ENCODE data around the gene WTAP.
"Not testable (repeated sequence)": the region's sequence is repeated elsewhere in the genome, so short reads cannot be mapped to it uniquely, and the experiment has no call there.

The WTAP gene

DNA sequence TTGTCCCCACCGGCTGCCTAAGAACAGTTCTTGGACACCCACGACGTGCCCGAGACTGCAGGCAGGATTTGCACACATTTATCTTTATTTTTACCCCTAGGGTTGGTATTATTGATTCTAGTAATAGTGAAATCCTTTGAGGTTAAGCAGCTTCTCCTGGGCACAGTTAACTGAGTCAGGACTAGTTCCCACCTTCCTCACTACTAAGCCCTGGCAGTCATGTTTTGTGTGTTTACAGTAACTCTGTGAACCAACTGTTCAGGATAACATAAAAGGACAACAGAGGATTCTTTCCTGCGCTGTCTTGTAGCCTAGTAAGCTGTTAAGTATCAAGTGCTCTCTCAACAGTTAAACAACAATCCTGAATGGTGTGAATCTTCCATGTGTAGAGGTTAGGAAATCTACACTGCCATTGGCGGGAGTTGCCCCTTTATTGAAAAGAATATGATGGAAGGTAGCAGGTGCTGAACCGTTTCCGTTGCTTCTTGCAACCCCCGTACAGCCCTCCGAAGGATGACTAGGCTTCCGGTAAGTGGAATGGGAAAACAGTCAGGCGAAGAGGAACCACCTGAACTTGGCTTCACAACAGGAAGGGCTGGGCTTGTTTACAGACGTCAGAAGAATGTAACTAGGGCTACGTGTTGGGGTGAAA, 33.3 kb upstream of the WTAP start:
- DNase-seq (ENCODE audit: low spot score): peak; percentile 52

DNA sequence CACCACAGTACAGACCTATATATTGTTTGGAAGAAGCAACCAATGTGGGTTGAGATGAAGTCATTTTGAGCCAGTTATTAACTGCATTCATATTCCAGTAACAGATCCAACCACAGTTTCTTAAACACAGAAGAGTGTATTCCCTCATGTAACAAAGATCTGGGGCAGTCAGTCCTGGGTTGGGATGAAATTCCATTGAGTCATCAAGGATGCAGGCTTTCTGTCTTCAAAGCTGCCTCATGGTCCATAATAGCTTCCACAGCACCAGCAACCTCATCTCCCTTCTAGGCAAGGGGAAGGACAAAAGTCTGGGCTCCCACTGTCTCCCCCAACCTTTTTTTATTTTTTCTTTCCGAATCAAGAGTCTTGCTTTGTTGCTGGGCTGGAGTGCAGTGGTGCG, 31.3 kb upstream of the WTAP start:
- DNase-seq (ENCODE audit: low spot score): no peak

DNA sequence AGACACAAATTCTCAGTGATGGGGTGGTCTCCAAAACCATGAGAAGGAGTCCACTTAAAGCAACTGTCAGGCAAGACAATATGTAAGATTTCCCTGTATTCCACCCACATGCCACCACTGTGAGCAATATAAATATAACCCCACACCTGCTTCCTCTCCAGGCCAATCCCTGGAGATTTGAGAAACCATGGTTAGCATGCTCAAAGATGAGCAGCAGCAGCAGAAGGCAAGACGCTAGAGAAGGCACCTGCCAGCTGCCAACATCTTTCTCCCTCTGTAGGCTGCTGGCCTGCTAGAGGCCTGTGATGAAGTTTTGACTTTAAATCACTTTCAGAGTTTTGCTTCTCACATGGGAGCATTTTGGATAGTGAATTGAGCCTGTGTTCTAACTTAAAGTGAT, 26.3 kb upstream of the WTAP start:
- no peak for DNase-seq (ENCODE audit: low spot score)

DNA sequence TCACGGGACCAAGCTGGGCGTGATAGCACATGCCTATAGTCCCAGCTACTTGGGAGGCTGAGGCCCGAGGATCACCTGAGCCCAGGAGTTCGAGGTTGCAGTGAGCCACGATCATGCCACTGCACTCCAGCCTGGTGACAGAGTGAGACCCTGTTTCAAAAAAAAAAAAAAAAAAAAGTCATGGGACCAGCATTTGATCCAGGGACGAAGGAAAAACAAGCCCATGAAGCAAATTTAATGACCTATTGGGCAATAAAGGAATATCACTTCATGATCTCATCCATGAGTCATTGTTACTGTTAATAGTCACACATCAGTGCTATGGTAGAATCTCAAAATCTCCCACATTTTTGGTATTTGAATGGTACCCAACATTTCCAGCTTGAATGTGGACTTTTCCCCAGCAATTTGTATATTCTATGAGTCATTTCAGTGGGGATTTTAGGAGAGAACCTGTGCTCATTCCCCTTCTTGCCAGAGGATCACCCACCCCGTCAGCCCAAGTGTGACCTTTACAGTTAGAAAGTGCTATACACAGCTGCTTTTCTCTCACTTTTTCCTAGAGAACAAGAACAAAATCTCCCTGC, 25.8 kb upstream of the WTAP start:
- DNase-seq (ENCODE audit: low spot score): no peak

DNA sequence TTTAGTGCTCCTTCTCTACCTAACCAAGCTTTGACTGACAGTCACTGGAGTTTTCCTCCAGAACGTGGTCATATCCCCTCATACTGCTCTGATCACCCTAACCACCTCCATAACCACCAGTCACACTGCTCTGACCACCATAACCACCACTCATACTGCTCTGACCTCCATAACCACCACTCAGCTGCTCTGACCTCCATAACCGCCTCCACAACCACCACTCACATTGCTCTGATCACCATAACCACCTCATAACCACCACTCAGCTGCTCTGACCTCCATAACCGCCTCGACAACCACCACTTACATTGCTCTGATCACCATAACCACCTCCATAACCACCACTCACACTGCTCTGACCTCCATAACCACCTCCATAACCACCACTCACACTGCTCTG, 16.7 kb upstream of the WTAP start:
- DNase-seq (ENCODE audit: low spot score): not testable (repeated sequence)

- not testable (repeated sequence) for DNase-seq (ENCODE audit: low spot score)
Measured at GRCh38 chr6:159712389-159712788, 14.9 kb upstream of the WTAP start.

- DNase-seq (ENCODE audit: low spot score): no peak
Measured at GRCh38 chr6:159713984-159714383, 13.3 kb upstream of the WTAP start.

- no peak for DNase-seq (ENCODE audit: low spot score)
Measured at GRCh38 chr6:159714404-159714803, 12.9 kb upstream of the WTAP start.

DNA sequence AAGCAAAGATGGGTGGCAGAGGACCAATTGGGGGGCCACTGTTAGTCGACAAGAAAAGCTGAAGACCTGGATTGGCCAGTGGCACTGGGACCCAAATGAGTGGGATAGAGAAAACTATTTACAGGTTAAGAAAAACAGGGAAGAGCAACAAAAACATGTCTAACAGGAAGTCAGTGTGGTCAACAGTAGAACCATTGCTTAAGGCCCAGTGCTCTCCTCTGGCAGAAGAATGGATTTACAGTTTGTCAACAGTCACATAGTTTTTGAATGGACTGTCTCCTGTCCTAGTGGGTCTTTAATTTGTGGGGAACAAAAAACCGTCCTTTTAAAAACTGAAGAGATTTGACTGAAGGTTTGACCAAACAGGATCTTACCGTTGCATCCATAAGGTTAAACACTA, 12.1 kb upstream of the WTAP start:
- no peak for DNase-seq (ENCODE audit: low spot score)

DNA sequence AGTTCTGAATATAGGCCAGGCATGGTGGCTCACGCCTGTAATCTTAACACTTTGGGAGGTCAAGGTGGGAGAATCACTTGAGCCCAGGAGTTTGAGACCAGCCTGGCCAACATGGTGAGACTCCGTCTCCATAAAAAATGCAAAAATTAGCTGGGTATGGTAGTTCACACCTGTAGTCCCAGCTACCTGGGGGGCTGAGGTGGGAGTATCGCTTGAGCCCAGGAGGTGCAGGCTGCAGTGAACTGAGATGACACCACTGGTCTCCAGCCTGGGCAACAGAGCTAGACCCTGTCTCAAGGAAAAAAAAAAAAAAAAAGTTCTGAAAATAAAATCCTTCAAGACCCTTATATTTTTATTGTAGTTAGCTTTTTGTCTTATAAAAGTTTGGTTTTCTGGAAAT, 11.7 kb upstream of the WTAP start:
- DNase-seq (ENCODE audit: low spot score): no peak

GRCh38 chr6:159716247-159717096, 10.8 kb upstream of the WTAP start:
- peak; percentile 52 for DNase-seq (ENCODE audit: low spot score)

- DNase-seq (ENCODE audit: low spot score): no peak
Measured at GRCh38 chr6:159718634-159719033, 8.7 kb upstream of the WTAP start.

DNA sequence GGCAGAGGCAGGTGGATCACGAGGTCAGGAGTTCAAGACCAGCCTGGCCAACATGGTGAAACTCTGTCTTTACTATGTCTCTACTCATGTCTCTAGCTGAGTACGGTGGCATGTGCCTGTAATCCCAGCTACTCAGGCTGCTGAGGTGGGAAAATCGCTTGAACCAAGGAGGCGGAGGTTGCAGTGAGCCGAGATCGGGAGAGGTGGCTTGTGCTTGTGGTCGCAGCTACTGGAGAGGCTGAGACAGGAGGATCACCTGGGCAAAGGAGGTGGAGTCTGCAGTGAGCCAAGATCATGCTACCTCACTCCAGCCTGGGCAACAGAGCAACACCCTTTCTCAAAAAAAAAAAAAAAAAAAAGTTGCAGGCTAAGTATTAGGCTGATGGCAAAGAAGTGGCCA, 8.0 kb upstream of the WTAP start:
- DNase-seq (ENCODE audit: low spot score): no peak

- DNase-seq (ENCODE audit: low spot score): no peak
Measured at GRCh38 chr6:159720708-159721107, 6.6 kb upstream of the WTAP start.

DNA sequence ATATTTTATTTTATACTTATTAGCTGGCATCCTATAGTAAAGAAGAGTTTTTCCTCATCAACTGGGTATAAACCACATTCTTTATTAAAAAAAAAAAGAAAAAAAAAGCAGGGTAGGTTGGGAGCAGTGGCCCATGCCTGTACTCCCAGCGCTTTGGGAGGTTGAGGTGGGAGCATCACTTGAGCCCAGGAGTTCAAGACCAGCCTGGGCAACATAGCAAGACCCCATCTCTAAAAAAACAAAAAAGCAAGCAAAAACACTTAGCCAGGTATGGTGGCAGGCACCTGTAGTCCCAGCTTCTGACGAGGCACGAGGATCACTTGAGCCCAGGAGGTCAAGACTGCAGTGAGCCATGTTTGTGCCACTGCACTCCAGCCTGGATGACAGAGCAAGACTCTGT, 5.3 kb upstream of the WTAP start:
- not testable (repeated sequence) for DNase-seq (ENCODE audit: low spot score)

- DNase-seq (ENCODE audit: low spot score): no peak
Measured at GRCh38 chr6:159722655-159723054, 4.7 kb upstream of the WTAP start.

- no peak for DNase-seq (ENCODE audit: low spot score)
Measured at GRCh38 chr6:159723259-159723658, 4.0 kb upstream of the WTAP start.

DNA sequence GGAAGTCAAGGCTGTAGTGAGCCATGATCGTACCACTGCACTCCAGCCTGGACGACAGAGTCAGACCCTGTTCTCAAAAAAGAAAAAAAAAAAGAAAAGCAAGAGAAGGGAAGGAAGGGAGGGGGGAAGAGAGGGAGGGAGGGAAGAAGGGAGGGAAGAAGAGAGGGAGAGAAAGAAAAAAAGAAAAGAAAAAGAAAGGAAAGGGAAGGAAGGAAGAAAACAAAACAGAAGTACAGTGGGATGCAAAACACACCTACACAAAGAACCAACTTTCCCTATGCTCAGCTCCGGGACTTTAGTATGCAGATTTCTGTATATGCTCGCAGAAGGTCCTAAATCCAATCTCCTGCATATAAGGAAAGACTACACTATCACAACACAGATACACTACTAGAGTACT, 2.5 kb upstream of the WTAP start:
- DNase-seq (ENCODE audit: low spot score): no peak

- not testable (repeated sequence) for DNase-seq (ENCODE audit: low spot score)
Measured at GRCh38 chr6:159725208-159725607, 2.1 kb upstream of the WTAP start.

DNA sequence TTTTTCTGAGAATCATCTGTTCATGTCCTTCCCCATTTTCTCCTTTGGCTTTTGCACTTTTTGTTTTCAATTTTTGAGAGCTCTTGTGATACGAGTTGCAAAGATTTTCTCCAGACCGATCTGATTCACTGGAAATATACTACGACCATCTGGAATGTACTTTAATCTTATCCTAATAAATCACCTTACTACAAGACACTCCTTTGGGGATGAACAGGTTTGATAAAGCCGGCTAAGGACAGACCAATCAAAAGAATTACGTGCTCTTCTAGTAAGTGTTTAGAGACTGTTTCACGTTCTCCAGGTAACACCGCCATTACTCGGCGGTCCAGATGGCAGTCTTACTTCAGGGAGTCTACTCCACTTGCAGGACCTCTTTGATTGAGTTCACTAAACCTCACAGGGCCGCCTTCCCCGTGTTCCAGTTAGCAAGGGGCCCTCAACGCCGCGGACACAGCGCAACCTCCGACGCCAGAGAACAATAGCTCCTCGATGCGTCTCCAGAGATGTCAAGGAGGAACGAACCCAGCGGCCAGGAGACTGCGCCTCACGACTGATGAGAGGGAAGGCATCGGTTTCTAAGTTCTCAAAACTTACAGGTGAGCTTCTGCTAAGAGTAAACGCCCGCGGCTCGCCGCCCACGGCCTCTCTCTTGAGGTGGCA, 920 bp upstream of the WTAP start:
- DNase-seq (ENCODE audit: low spot score): peak; percentile 46

DNA sequence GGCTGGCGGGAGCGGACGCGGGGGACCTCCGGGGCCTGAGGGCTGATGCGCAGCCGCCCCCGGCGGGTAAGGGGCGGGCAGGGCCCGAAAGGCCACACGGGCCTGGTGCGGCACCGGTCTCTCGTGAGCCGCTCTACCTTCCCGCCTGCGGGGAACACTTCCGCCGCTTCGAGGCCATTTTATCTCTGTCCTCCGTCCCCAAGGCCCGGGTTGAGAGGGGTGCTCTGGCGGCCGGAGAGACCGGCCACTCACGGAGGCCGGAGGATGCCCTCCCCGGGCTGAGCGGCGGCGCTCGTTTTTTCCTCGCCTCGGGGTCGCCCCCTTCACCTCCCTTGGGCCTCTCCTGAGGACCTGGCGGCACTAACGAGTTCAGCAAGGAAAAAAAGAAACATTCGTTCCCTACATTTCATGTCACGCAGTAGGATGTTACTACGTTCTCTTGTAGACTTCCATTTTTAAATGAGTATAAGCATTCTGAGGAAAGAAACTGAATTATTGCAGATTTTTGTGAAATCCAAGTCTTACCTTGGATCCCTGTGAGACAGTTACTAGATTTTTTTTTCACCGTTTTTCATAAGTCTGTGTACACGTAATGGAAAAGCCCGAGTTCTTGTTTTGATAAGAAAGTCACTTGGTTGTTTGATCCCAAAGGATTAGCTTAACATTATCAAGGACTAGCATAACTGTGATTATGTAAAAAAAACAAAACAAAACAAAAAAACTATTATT, 575 bp downstream of the WTAP start:
- peak; percentile 59 for DNase-seq (ENCODE audit: low spot score)

GRCh38 chr6:159728531-159728964, 1.2 kb downstream of the WTAP start:
- DNase-seq (ENCODE audit: low spot score): no peak

Measured in pons (tissue), 1 donor.